HG03097 (cell line): ENCODE results near the gene APEX1.
A peak's percentile ranks its signal among the peaks of the same experiment; 100 is the strongest.
"Not testable (repeated sequence)": the region's sequence is repeated elsewhere in the genome, so short reads cannot be mapped to it uniquely, and the experiment has no call there.

ENCODE experiments used
- ATAC-seq: cut with Tn5 transposase; IDR thresholded peaks from one replicate; pipeline ENCODE4 v1.9.1; 2021; ENCODE audit not compliant: unreplicated experiment, low FRiP score

The APEX1 gene

GRCh38 chr14:20435582-20436362, 19.3 kb upstream of the APEX1 start, which contains the start of gene KLHL33:
KLHL33 (minus strand) TSS chr14:20436166; CDS start chr14:20435811, 355 bp downstream.
- ATAC-seq, result no peak

- no peak for ATAC-seq
These were observed 18.7 kb upstream of the APEX1 start for GRCh38 chr14:20436363-20436755.

- no peak for ATAC-seq
These were observed 16.4 kb upstream of the APEX1 start for GRCh38 chr14:20438664-20439063.

- no peak for ATAC-seq
These were observed 14.6 kb upstream of the APEX1 start for GRCh38 chr14:20440465-20440864.

GRCh38 chr14:20440882-20441281, 14.1 kb upstream of the APEX1 start:
- ATAC-seq, result no peak

GRCh38 chr14:20441461-20441860, 13.6 kb upstream of the APEX1 start:
- ATAC-seq, result no peak

- not testable (repeated sequence) for ATAC-seq
These were observed 11.4 kb upstream of the APEX1 start for GRCh38 chr14:20443650-20444049.

GRCh38 chr14:20446889-20447288, 8.1 kb upstream of the APEX1 start:
- ATAC-seq, result no peak

- not testable (repeated sequence) for ATAC-seq
These were observed 2.2 kb upstream of the APEX1 start for GRCh38 chr14:20452831-20453230.

- ATAC-seq, result peak; percentile 40
These were observed 602 bp downstream of the APEX1 start for GRCh38 chr14:20455355-20456300.

- ATAC-seq, result no peak
These were observed 1.9 kb downstream of the APEX1 start for GRCh38 chr14:20456971-20457370.

- no peak for ATAC-seq
These were observed 3.2 kb downstream of the APEX1 start for GRCh38 chr14:20458031-20458789.

- ATAC-seq, result peak; percentile 2
These were observed 5.6 kb downstream of the APEX1 start for GRCh38 chr14:20460458-20461224.

GRCh38 chr14:20461225-20462141, 6.5 kb downstream of the APEX1 start, which contains the start of gene PIP4P1:
PIP4P1 (minus strand) TSS chr14:20461434; CDS start chr14:20461325, 109 bp downstream.
- peak; percentile 92 for ATAC-seq

GRCh38 chr14:20468764-20469241, 13.8 kb downstream of the APEX1 start:
- ATAC-seq, result no peak

GRCh38 chr14:20469242-20469889, 14.3 kb downstream of the APEX1 start, which contains the start of gene PNP:
PNP (plus strand) TSS chr14:20469406; CDS start chr14:20469525, 119 bp downstream.
- peak; percentile 85 for ATAC-seq

- ATAC-seq, result peak; percentile 25
These were observed 15.0 kb downstream of the APEX1 start for GRCh38 chr14:20469890-20470602.

- no peak for ATAC-seq
These were observed 15.5 kb downstream of the APEX1 start for GRCh38 chr14:20470603-20470901.
